K562 (cell line): ENCODE measurements around the gene SUMF1. TPM values are rescaled to one million over a fixed set of nuclear protein-coding genes. Genes with fewer than 3 reads are reported as not detected.
A peak's percentile ranks its signal among the peaks of the same experiment; 100 is the strongest.

Experiments used
- ATAC-seq: fragments of 200-7000 bp; cut with Tn5 transposase; 3 replicates; pipeline ENCODE4 v1.9.1; 2020; ENCODE audit warnings: moderate library complexity
- BruUV-seq: library from RNA; stranded (reverse); fragments of 400-500 nt; replicated peaks from 2 replicates; lab custom pipeline; 2021; lab: Mats Ljungman, UMichigan
- CTCF ChIA-PET: fragments of 300-600 bp; formaldehyde crosslinking; extraction: SDS; loops from one replicate; lab custom pipeline; 2021; ENCODE audit warnings: low intra/inter-chr PET ratio; lab: Yijun Ruan, JAX
- POLR2A ChIA-PET: fragments of 300-600, 350-650 bp; sonication (Branson Sonifier 250); formaldehyde crosslinking; extraction: SDS; loops from one replicate; lab custom pipeline; 2021; ENCODE audit warnings: antibody characterized with exemption, inconsistent platforms; lab: Yijun Ruan, JAX
- DNase-seq, 4 experiments: peaks; one replicate each; pipeline versions ENCODE4 v3.0.0 to v3.0.0-alpha.2; 2011 to 2018; ENCODE audit warnings: low spot score in 3 of 4, mixed read lengths in 3 of 4; ENCODE audit errors: extremely low read depth in 1 of 4
- FAIRE-seq: peaks from 2 replicates; lab custom pipeline; 2011; peaks lifted over from hg19 to GRCh38; lab: Jason Lieb, UNC
- H2AFZ ChIP-seq: 2 replicates; pipeline ENCODE4 v1.6.0; 2011; ENCODE audit warnings: low read depth, low read length, control low read depth, inconsistent platforms
- H3K27ac ChIP-seq: fragments of 200-600 bp; 3 replicates; pipeline ENCODE4 v1.8.0; 2011; ENCODE audit warnings: low read depth, mild to moderate bottlenecking, control low read depth, inconsistent platforms, low read length, moderate library complexity, mixed read lengths; ENCODE audit errors: extremely low read depth
- H3K27me3 ChIP-seq, 2 experiments: fragments of 300-600 bp in 1 of 2; 2 replicates in 1 of 2; 3 replicates in 1 of 2; pipeline versions ENCODE4 v1.6.0 to v1.8.0; 2011; ENCODE audit warnings: inconsistent platforms in 2 of 2, low read length in 2 of 2, mild to moderate bottlenecking in 1 of 2, mixed read lengths in 1 of 2, moderate library complexity in 1 of 2; ENCODE audit not compliant: control insufficient read depth in 2 of 2, insufficient read depth in 2 of 2
- H3K36me3 ChIP-seq: fragments of 300-600 bp; 3 replicates; pipeline ENCODE4 v1.8.0; 2011; ENCODE audit warnings: mild to moderate bottlenecking, low read length, inconsistent platforms; ENCODE audit not compliant: control insufficient read depth, insufficient read depth
- H3K4me1 ChIP-seq, 2 experiments: fragments of 200-600 bp in 1 of 2; replicated peaks in 1 of 2; 2 replicates in 1 of 2; 3 replicates in 1 of 2; pipeline versions ENCODE4 v1.5.1 to v1.8.0; 2011; ENCODE audit warnings: inconsistent platforms in 2 of 2, low read length in 2 of 2, mild to moderate bottlenecking in 1 of 2, mixed read lengths in 1 of 2, moderate library complexity in 1 of 2; ENCODE audit not compliant: control insufficient read depth in 2 of 2, insufficient read depth in 2 of 2
- H3K4me2 ChIP-seq: 2 replicates; pipeline ENCODE4 v1.6.1; 2011; ENCODE audit warnings: low read length, control low read depth, inconsistent platforms, mixed read lengths; ENCODE audit not compliant: insufficient read depth
- H3K4me3 ChIP-seq: fragments of 200-600 bp; sonication (generic), shearing (Covaris generic); 2 replicates; pipeline ENCODE4 v1.5.1; 2016; ENCODE audit warnings: control low read depth, inconsistent platforms
- H3K79me2 ChIP-seq: fragments of 200-600 bp; 3 replicates; pipeline ENCODE4 v1.8.0; 2011; ENCODE audit warnings: low read length, inconsistent platforms; ENCODE audit not compliant: control insufficient read depth, insufficient read depth
- H3K9ac ChIP-seq, 2 experiments: 2 replicates each; pipeline versions ENCODE4 v1.6.0 to v1.6.1; 2011; ENCODE audit warnings: low read depth in 2 of 2, low read length in 2 of 2, control low read depth in 1 of 2, inconsistent platforms in 1 of 2, mild to moderate bottlenecking in 1 of 2, mixed read lengths in 1 of 2; ENCODE audit not compliant: insufficient read depth in 1 of 2
- H3K9me1 ChIP-seq: one replicate; pipeline ENCODE4 v1.6.0; 2011; ENCODE audit warnings: inconsistent platforms, mild to moderate bottlenecking, low read length, moderate library complexity; ENCODE audit not compliant: control insufficient read depth, insufficient read depth
- H3K9me3 ChIP-seq: replicated peaks from 2 replicates; pipeline ENCODE4 v1.5.1; 2011; ENCODE audit warnings: low read depth, low read length, inconsistent platforms; ENCODE audit not compliant: control insufficient read depth, insufficient read depth
- H4K20me1 ChIP-seq: replicated peaks from 2 replicates; pipeline ENCODE4 v1.6.1; 2011; ENCODE audit warnings: low read length, inconsistent platforms, mixed read lengths; ENCODE audit not compliant: control insufficient read depth, insufficient read depth
- ARID3B ChIP-seq: fragments of 250-450 bp; sonication (Bioruptor Pico); IDR thresholded peaks from 2 replicates; pipeline ENCODE4 v1.4.0; 2020; ENCODE audit warnings: borderline replicate concordance
- ARNT ChIP-seq, 2 experiments: fragments of 450-650 bp; IDR thresholded peaks; 2 replicates each; pipeline ENCODE4 v1.6.1; 2016; ENCODE audit warnings: mild to moderate bottlenecking in 1 of 2
- CBFA2T2 ChIP-seq: fragments of 450-650 bp; conservative IDR thresholded peaks from 2 replicates; pipeline ENCODE4 v1.6.1; 2017; ENCODE audit warnings: mild to moderate bottlenecking
- CBX3 ChIP-seq, 2 experiments: IDR thresholded peaks; 1 replicate in 1 of 2; 2 replicates in 1 of 2; pipeline ENCODE4 v1.6.1; 2012; ENCODE audit warnings: inconsistent platforms in 2 of 2, low read length in 2 of 2, borderline replicate concordance in 1 of 2, control low read depth in 1 of 2
- E2F5 ChIP-seq: sonication (generic); formaldehyde crosslinking; IDR thresholded peaks from 2 replicates; pipeline ENCODE4 v1.8.0; 2022; ENCODE audit warnings: mild to moderate bottlenecking, missing genetic modification reagents
- HOMEZ ChIP-seq: fragments of 250-450 bp; sonication (Bioruptor Pico); IDR thresholded peaks from 2 replicates; pipeline ENCODE4 v1.4.0; 2020; ENCODE audit warnings: mild to moderate bottlenecking, moderate library complexity
- MEF2A ChIP-seq: IDR thresholded peaks from 2 replicates; pipeline ENCODE4 v1.6.1; 2011; ENCODE audit warnings: low read depth, mild to moderate bottlenecking, low read length, moderate library complexity; ENCODE audit not compliant: control insufficient read depth
- NR2C2 ChIP-seq, 2 experiments: fragments of 200-800 bp in 1 of 2; sonication (Bioruptor generic) in 1 of 2; sonication (generic) in 1 of 2; formaldehyde crosslinking in 1 of 2; IDR thresholded peaks; 2 replicates each; pipeline versions ENCODE4 v1.6.1 to v1.8.0; 2016 to 2022; ENCODE audit warnings: mild to moderate bottlenecking in 1 of 2, missing compliant biosample characterization in 1 of 2, missing genetic modification characterization in 1 of 2, missing genetic modification reagents in 1 of 2
- RNF219 ChIP-seq: fragments of 250-450 bp; sonication (Bioruptor Pico); IDR thresholded peaks from 2 replicates; pipeline ENCODE4 v1.5.0; 2022; ENCODE audit warnings: mild to moderate bottlenecking
- SIN3A ChIP-seq, 2 experiments: fragments of 150-350 bp in 1 of 2; IDR thresholded peaks; 2 replicates each; pipeline ENCODE4 v1.6.1; 2011 to 2016; ENCODE audit warnings: borderline replicate concordance in 2 of 2, low read depth in 2 of 2, low read length in 2 of 2, mild to moderate bottlenecking in 2 of 2, moderate library complexity in 2 of 2; ENCODE audit not compliant: control insufficient read depth in 1 of 2
- SMAD2 ChIP-seq: fragments of 150-350 bp; IDR thresholded peaks from 2 replicates; pipeline ENCODE4 v1.6.1; 2014; ENCODE audit warnings: low read depth, mild to moderate bottlenecking, low read length
- SOX6 ChIP-seq: fragments of 450-650 bp; IDR thresholded peaks from 2 replicates; pipeline ENCODE4 v1.6.1; 2014; ENCODE audit warnings: mild to moderate bottlenecking
- ZNF780A ChIP-seq: fragments of 250-450 bp; sonication (Bioruptor Pico); IDR thresholded peaks from 2 replicates; pipeline ENCODE4 v1.5.0; 2021; ENCODE audit warnings: mild to moderate bottlenecking
- WGBS: fragments of 100-300 bp; shearing (Covaris generic); methylation state at CpG from one replicate; pipeline ENCODE4 v1.1.6; 2016; ENCODE audit warnings: low coverage, mixed read lengths; ENCODE audit not compliant: insufficient coverage; ENCODE audit errors: missing lambda C conversion rate; 5-methylcytosine and 5-hydroxymethylcytosine counted together
- in situ Hi-C: fragments of 300-500 bp; cut with MboI; formaldehyde crosslinking; loops from 4 replicates; pipeline ENCODE4 v1.15.0; 2018; ENCODE audit warnings: inconsistent platforms, mixed read lengths
- intact Hi-C: fragments of 100-400 bp; cut with micrococcal nuclease; formaldehyde crosslinking; loops from 2 replicates; pipeline ENCODE4 v1.14.2; 2022
- polyA plus RNA-seq, 8 experiments: library from polyadenylated mRNA; depleted of rRNA in 4 of 8; stranded (reverse) in 5 of 8; unstranded in 3 of 8; fragments of >200 nt; fragmentation: Nextera tagmentation in 2 of 8; fragmentation: Illumina TruSeq in 1 of 8; extraction: Ambion mirVana in 2 of 8; extraction: Trizol in 1 of 8; gene quantifications; 2 replicates each; pipeline versions ENCODE4 v1.2.1 to v1.2.3, GENCODE V29; 2011 to 2014; ENCODE audit warnings: inconsistent platforms in 1 of 8, missing spikeins in 1 of 8
- total RNA-seq, 7 experiments: library from RNA; depleted of rRNA in 6 of 7; stranded (reverse); fragments of >200 nt in 6 of 7; fragmentation: Illumina TruSeq in 2 of 7; extraction: Trizol in 2 of 7; gene quantifications; 2 replicates each; pipeline versions ENCODE4 v1.2.1 to v1.2.3, GENCODE V29; 2011 to 2021; ENCODE audit warnings: low replicate concordance in 1 of 7

Gene SUMF1
- total and polyA plus RNA-seq, 9 of the 15 experiments (the other 6 are each of a cell fraction or from before 2014, with no cell fraction given): 1.3 to 7.4 (median 4.2) TPM

DNA sequence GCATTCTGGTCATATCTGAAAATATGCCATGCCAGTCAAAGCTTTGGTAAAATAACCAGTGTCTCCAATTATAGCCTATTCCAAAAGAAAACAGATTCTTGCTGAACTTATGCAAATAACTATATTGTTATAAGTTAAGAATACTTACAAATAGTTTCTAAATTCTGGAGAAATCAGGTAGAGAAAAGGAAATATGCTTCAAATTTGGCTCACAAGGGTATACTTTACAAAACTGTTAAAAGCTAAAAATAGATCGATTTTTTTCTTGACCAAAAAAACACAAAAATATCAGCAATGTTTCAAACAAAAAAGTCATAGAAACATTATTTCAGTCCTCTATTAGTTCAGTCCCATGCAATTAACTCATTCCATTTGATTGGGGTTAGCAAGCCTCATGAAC, 140.2 kb downstream of the SUMF1 start:
- H3K9ac ChIP-seq: no peak overlapping the region
- DNase-seq (no peak), ATAC-seq (no peak), FAIRE-seq (no peak)
- H3K9me1 ChIP-seq: no peaks in the 10 kb centered on the region
- H3K9me3 ChIP-seq: no peaks in the 10 kb centered on the region; the same call in 1 of the 2 replicates
- BruUV-seq: no TSS peak
- no peaks in the 10 kb centered on the region for H3K27me3 ChIP-seq
- in situ Hi-C loops: no loop called here
- ChIA-PET CTCF (no interaction called here), POLR2A (no interaction called here)
- no peak overlapping the region for H2AFZ ChIP-seq
- H3K27ac ChIP-seq: no peak overlapping the region
- no peak overlapping the region for H3K4me3 ChIP-seq
- H3K4me2 ChIP-seq: no peak overlapping the region
- 4% methylated on average over 1 of the region's 1 CpG for WGBS
- H3K36me3 ChIP-seq: no peaks in the 10 kb centered on the region
- intact Hi-C loops: no loop called here
- no peaks in the 10 kb centered on the region for H3K79me2 ChIP-seq
- H3K4me1 ChIP-seq: peaks cover 4 to 19% of the 10 kb centered on the region in 2 experiments; a peak in 4 of 5 replicates
- no peaks in the 10 kb centered on the region for H4K20me1 ChIP-seq
- TF ChIP-seq MEF2A (peak; percentile 88), CBX3 (IDR thresholded peaks at IDR 0.05; ENCODE audit: borderline replicate concordance in 1 of 2, low read length in 2 of 2) (peak in 1 of 2 experiments; percentile 63; a peak in 2 of 3 replicates), SIN3A (IDR thresholded peaks at IDR 0.05; ENCODE audit: borderline replicate concordance in 2 of 2, control insufficient read depth in 1 of 2, low read depth in 2 of 2, low read length in 2 of 2) (no peak), NR2C2 (CRISPR knock-in tag; IDR thresholded peaks at IDR 0.05) (no peak), NR2C2 (tag; IDR thresholded peaks at IDR 0.05) (no peak), ARNT (IDR thresholded peaks at IDR 0.05) (no peak), ZNF780A (CRISPR knock-in tag) (no peak), CBFA2T2 (no peak), ARID3B (no peak), HOMEZ (no peak), E2F5 (CRISPR knock-in tag) (no peak), SOX6 (no peak), RNF219 (CRISPR knock-in tag) (no peak), SMAD2 (no peak)
